A673 (cell line): Measurements from ENCODE around the gene MAP1LC3B2. TPM values are rescaled to one million over a fixed set of nuclear protein-coding genes. Genes with fewer than 3 reads are reported as not detected.

Source experiments
- BruUV-seq: library from RNA; stranded (reverse); fragments of 400-500 nt; replicated peaks from 2 replicates; lab custom pipeline; 2021; lab: Mats Ljungman, UMichigan
- CTCF ChIA-PET: fragments of 300-600 bp; sonication (Branson Sonifier 250); formaldehyde crosslinking; loops from one replicate; lab custom pipeline; 2022; ENCODE audit warnings: antibody characterized with exemption; lab: Charles Lee
- POLR2A ChIA-PET: fragments of 300-600 bp; sonication (Branson Sonifier 250); formaldehyde crosslinking; loops from one replicate; lab custom pipeline; 2022; ENCODE audit warnings: antibody characterized with exemption; ENCODE audit not compliant: low non-redundant PET; lab: Charles Lee
- DNase-seq: peaks from one replicate; pipeline ENCODE4 v3.0.0-alpha.2; 2015; ENCODE audit warnings: low spot score
- H3K27ac ChIP-seq: fragments of 200-600 bp; sonication (generic); 2 replicates; pipeline ENCODE4 v1.5.1; 2016; ENCODE audit warnings: mixed run types, low read depth, mild to moderate bottlenecking, mixed read lengths, antibody characterized with exemption, low read length; ENCODE audit not compliant: poor library complexity, severe bottlenecking
- H3K27me3 ChIP-seq: fragments of 200-600 bp; sonication (generic); replicated peaks from 2 replicates; pipeline ENCODE4 v1.6.1; 2017; ENCODE audit warnings: mixed run types, low read depth, mild to moderate bottlenecking, mixed read lengths, antibody characterized with exemption, low read length; ENCODE audit not compliant: insufficient read depth, poor library complexity
- H3K36me3 ChIP-seq: fragments of 200-600 bp; sonication (generic); 2 replicates; pipeline ENCODE4 v1.6.1; 2016; ENCODE audit warnings: mixed run types, mild to moderate bottlenecking, mixed read lengths, antibody characterized with exemption, low read length; ENCODE audit not compliant: insufficient read depth, poor library complexity, severe bottlenecking
- H3K4me1 ChIP-seq: fragments of 200-600 bp; sonication (generic); 2 replicates; pipeline ENCODE4 v1.6.1; 2017; ENCODE audit warnings: mixed run types, mild to moderate bottlenecking, mixed read lengths, antibody characterized with exemption, low read length; ENCODE audit not compliant: insufficient read depth, poor library complexity, severe bottlenecking
- H3K4me3 ChIP-seq: fragments of 200-600 bp; sonication (generic); 2 replicates; pipeline ENCODE4 v1.5.1; 2016; ENCODE audit warnings: low read depth, mixed run types, mild to moderate bottlenecking, mixed read lengths, low read length; ENCODE audit not compliant: poor library complexity, severe bottlenecking
- H3K9me3 ChIP-seq: fragments of 200-600 bp; sonication (generic); 2 replicates; pipeline ENCODE4 v1.6.1; 2016; ENCODE audit warnings: mixed run types, low read depth, mild to moderate bottlenecking, mixed read lengths, antibody characterized with exemption, low read length; ENCODE audit not compliant: poor library complexity, severe bottlenecking
- EZH2 ChIP-seq: fragments of 200-600 bp; sonication (generic); IDR thresholded peaks from 2 replicates; pipeline ENCODE4 v1.6.1; 2017; ENCODE audit warnings: borderline replicate concordance, low read depth, mild to moderate bottlenecking, mixed read lengths, antibody characterized with exemption, low read length; ENCODE audit not compliant: poor library complexity, severe bottlenecking
- intact Hi-C: fragments of 100-400 bp; cut with micrococcal nuclease; formaldehyde crosslinking; loops from one replicate; pipeline ENCODE4 v1.10.0; 2022; ENCODE audit not compliant: unreplicated experiment
- total RNA-seq: library from RNA; stranded (reverse); gene quantifications from 2 replicates; pipeline ENCODE4 v1.2.3, GENCODE V29; 2021
- TF ChIP-seq, protein P1 (sequence below): fragments of 300-800, 200-600 bp; sonication (generic); conservative IDR thresholded peaks from 2 replicates; pipeline ENCODE4 v1.5.1; 2017; ENCODE audit warnings: low read depth, mild to moderate bottlenecking, antibody characterized with exemption, low read length, moderate library complexity, mixed read lengths

Gene MAP1LC3B2
- total RNA-seq, 1 experiment from 2014 or later = 1.7 TPM

- intact Hi-C loops = loop anchor here (10.0 kb wide), 1 partner anchor 393 kb away; no protein-coding TSS in a partner anchor
- ChIA-PET POLR2A (no interaction called here), CTCF (no interaction called here)
- H3K27me3 ChIP-seq = no peaks in the 10 kb centered on the region
- BruUV-seq = no TSS peak
- H3K27ac ChIP-seq = no peak overlapping the region
- peaks cover 24% of the 10 kb centered on the region for H3K4me1 ChIP-seq
- DNase-seq = no peak
- H3K4me3 ChIP-seq = no peak overlapping the region
- TF ChIP-seq, protein P1, sequence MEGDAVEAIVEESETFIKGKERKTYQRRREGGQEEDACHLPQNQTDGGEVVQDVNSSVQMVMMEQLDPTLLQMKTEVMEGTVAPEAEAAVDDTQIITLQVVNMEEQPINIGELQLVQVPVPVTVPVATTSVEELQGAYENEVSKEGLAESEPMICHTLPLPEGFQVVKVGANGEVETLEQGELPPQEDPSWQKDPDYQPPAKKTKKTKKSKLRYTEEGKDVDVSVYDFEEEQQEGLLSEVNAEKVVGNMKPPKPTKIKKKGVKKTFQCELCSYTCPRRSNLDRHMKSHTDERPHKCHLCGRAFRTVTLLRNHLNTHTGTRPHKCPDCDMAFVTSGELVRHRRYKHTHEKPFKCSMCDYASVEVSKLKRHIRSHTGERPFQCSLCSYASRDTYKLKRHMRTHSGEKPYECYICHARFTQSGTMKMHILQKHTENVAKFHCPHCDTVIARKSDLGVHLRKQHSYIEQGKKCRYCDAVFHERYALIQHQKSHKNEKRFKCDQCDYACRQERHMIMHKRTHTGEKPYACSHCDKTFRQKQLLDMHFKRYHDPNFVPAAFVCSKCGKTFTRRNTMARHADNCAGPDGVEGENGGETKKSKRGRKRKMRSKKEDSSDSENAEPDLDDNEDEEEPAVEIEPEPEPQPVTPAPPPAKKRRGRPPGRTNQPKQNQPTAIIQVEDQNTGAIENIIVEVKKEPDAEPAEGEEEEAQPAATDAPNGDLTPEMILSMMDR = no peak
- H3K36me3 ChIP-seq = no peaks in the 10 kb centered on the region
- no peaks in the 10 kb centered on the region for H3K9me3 ChIP-seq
Measured at GRCh38 chr12:116537101-116537904, 21.9 kb upstream of the MAP1LC3B2 start.

DNA sequence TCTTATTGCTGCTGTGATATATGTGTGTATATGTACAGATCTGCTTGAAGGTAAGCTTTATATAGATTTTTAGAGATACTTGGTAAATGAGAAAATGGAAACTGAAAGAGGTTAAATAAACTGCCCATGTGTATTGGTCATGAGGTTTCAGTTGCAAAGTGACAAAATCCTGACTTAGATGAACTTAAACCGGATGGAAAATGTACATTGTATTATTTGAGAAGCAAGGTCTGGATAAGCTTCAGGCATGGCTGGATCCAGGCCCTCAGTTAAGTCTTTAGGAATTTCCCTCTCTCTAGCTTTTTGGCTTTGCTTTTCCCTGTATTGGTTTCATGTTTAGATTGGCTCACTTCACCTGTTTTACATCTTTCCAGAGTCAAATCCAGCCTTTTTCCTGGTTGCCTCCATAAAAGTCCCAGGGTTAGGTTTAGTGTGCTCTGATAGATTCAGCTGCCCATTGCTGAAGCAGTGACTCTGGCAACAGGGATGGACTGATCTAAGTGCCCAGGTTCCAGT is 21.0 kb upstream of the MAP1LC3B2 start:
- Histone ChIP-seq H3K4me1 (peaks cover 24% of the 10 kb centered on the region), H3K27ac (no peak overlapping the region), H3K27me3 (no peaks in the 10 kb centered on the region), H3K36me3 (no peaks in the 10 kb centered on the region), H3K4me3 (no peak overlapping the region), H3K9me3 (no peaks in the 10 kb centered on the region)
- no peak for TF ChIP-seq EZH2
- TF ChIP-seq, protein P1 = no peak
- ChIA-PET CTCF (no interaction called here), POLR2A (no interaction called here)
- DNase-seq = no peak
- no TSS peak for BruUV-seq
- intact Hi-C loops = loop anchor here (10.0 kb wide), 1 partner anchor 393 kb away; no protein-coding TSS in a partner anchor

- Histone ChIP-seq H3K27ac (no peak overlapping the region), H3K27me3 (no peaks in the 10 kb centered on the region), H3K9me3 (no peaks in the 10 kb centered on the region), H3K4me1 (peaks cover 24% of the 10 kb centered on the region), H3K4me3 (no peak overlapping the region), H3K36me3 (no peaks in the 10 kb centered on the region)
- ChIA-PET POLR2A (no interaction called here), CTCF (interaction anchor here (0.6 kb wide), 1 partner anchor 383 kb away, joined by 5 read pairs; no protein-coding TSS in a partner anchor)
- intact Hi-C loops = loop anchor here (10.0 kb wide), 1 partner anchor 394 kb away; no protein-coding TSS in a partner anchor
- no TSS peak for BruUV-seq
- DNase-seq = no peak
- no peak for TF ChIP-seq EZH2
- TF ChIP-seq, protein P1 = no peak
Measured at GRCh38 chr12:116538682-116539305, 20.4 kb upstream of the MAP1LC3B2 start.
